ENCODE data around the gene MAP3K2. TPM values are rescaled to one million over a fixed set of nuclear protein-coding genes. Genes with fewer than 3 reads are reported as not detected.

MAP3K2 gene
- total RNA-seq, 1 donor from 2014 or later: 34.5 TPM

DNA sequence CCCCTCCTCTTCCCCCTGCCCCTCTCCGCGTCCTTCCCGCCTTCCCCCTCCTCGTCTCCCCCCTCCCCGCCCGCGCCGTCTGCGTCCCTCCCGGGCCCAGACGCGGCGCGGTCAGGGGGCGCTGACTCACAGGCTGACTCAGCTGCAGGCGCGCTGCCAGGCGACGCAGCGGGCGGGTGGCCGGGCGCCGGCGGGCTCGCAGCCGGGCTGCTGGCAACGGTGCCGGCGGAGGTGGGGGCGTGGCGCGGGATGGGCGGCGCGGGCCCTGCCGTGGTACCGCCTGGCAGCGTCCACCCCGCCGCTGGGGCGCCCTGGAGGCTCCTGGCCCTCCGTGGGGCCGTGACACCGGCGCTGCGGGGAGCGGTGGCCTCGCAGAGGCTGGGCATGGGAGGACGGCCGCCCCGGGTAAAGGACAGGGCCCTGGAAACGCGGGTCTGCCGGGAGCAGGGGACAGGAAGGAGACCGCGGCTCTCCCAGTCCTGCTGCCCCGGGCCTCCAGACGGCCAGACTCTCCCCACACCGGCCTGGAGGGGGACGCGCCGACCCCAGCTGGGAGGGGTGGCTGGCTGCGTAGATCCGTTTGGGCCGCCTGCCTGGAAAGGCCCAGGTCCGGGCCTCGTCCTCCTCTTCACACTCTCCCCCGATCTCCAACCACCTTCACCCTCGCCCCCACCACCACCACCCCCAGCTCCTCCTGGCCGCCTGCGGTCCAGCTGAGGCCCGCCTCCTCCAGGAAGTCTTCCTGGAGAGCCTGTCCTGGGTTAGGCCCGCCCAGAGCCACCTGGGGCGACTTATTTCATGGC lies 20.4 kb upstream of the MAP3K2 start:
- peak; percentile 78 for DNase-seq (ENCODE audit: low spot score, unreplicated experiment)
- no peaks in the 10 kb centered on the region for H3K36me3 Mint-ChIP-seq (ENCODE audit: insufficient read depth)
- H3K9me3 Mint-ChIP-seq (ENCODE audit: low read depth): peaks cover 3% of the 10 kb centered on the region
- peaks cover 17% of the 10 kb centered on the region for H3K27me3 Mint-ChIP-seq
- TF ChIP-seq CTCF (IDR thresholded peaks at IDR 0.05; ENCODE audit: unreplicated experiment): peak; percentile 9
- H3K4me1 Mint-ChIP-seq (ENCODE audit: low read depth): peaks cover 14% of the 10 kb centered on the region
- H3K27ac Mint-ChIP-seq: peak overlapping the region; percentile 90
- H3K4me3 Mint-ChIP-seq (ENCODE audit: low read depth): peak overlapping the region; percentile 68

DNA sequence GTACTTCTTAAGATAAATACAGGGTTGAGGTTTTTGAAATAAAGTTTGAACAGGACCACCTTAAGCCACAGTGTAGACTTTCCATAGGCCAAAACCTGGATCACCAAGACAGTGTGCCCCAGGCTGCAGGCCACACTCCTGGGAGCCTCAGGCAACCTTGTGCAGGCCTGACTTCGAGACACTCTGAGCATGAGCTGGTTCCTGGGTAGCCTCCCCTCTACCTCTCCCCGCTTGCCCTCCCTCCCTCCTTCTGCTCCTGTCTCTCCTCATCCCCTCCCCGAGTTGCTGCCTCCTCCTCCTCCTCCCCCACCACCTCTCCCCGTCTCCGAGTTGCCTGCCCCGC lies 19.9 kb upstream of the MAP3K2 start:
- Mint-ChIP-seq H3K4me3 (ENCODE audit: low read depth) (peak overlapping the region; percentile 59), H3K36me3 (ENCODE audit: insufficient read depth) (no peaks in the 10 kb centered on the region), H3K27me3 (peaks cover 17% of the 10 kb centered on the region), H3K27ac (no peak overlapping the region), H3K4me1 (ENCODE audit: low read depth) (peaks cover 14% of the 10 kb centered on the region), H3K9me3 (ENCODE audit: low read depth) (peaks cover 2% of the 10 kb centered on the region)
- no peak for DNase-seq (ENCODE audit: low spot score, unreplicated experiment)
- TF ChIP-seq CTCF (IDR thresholded peaks at IDR 0.05; ENCODE audit: unreplicated experiment): no peak

DNA sequence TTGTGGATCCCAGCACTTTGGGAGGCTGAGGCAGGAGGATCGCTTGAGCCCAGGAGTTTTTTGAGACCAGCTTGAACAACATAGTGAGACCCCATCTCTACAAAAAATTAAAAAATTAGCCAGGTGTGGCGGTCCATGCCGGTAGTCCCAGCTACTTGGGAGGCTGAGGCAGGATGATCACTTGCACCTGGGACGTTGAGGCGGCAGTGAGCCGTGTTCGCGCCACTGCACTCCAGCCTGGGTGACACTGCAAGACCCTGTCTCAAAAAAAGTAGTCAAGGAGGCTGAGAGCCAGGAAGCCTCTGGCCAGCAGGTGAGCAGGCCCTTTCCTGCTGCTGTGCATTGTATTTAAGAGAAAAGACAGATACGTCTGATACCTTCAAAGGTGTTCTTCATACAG lies 19.3 kb upstream of the MAP3K2 start:
- Mint-ChIP-seq H3K4me3 (ENCODE audit: low read depth) (peak overlapping the region; percentile 40), H3K27ac (no peak overlapping the region), H3K4me1 (ENCODE audit: low read depth) (peaks cover 19% of the 10 kb centered on the region), H3K9me3 (ENCODE audit: low read depth) (no peaks in the 10 kb centered on the region), H3K27me3 (peaks cover 18% of the 10 kb centered on the region), H3K36me3 (ENCODE audit: insufficient read depth) (no peaks in the 10 kb centered on the region)
- DNase-seq (ENCODE audit: low spot score, unreplicated experiment): no peak
- no peak for TF ChIP-seq CTCF (IDR thresholded peaks at IDR 0.05; ENCODE audit: unreplicated experiment)

- Mint-ChIP-seq H3K4me1 (ENCODE audit: low read depth) (peaks cover 14% of the 10 kb centered on the region), H3K9me3 (ENCODE audit: low read depth) (no peaks in the 10 kb centered on the region), H3K27ac (no peak overlapping the region), H3K27me3 (peaks cover 21% of the 10 kb centered on the region), H3K4me3 (ENCODE audit: low read depth) (peak overlapping the region; percentile 26), H3K36me3 (ENCODE audit: insufficient read depth) (no peaks in the 10 kb centered on the region)
- DNase-seq (ENCODE audit: low spot score, unreplicated experiment): no peak
- TF ChIP-seq CTCF (IDR thresholded peaks at IDR 0.05; ENCODE audit: unreplicated experiment): no peak
Measured at GRCh38 chr2:127406454-127406853, 18.7 kb upstream of the MAP3K2 start.

DNA sequence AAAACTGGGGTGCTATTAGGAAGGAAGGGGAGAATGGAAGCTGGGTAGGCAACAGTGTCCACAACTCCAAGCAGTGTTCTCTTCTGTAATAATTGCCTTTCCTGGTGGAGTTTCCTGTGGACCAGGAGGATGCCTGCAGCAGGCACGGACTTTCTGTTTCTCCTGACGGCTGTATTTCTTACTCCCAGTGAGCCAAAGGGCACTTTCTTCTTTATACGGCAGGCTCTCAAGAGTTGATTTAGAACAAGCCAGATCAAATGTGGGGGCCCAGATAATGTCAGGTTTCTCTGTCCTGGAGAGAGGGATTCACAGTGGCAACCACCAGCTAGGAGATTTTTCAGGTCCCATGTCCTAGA lies 17.5 kb upstream of the MAP3K2 start:
- no peaks in the 10 kb centered on the region for H3K36me3 Mint-ChIP-seq (ENCODE audit: insufficient read depth)
- H3K27ac Mint-ChIP-seq: no peak overlapping the region
- H3K27me3 Mint-ChIP-seq: peaks cover 24% of the 10 kb centered on the region
- DNase-seq (ENCODE audit: low spot score, unreplicated experiment): no peak
- TF ChIP-seq CTCF (IDR thresholded peaks at IDR 0.05; ENCODE audit: unreplicated experiment): no peak
- H3K4me3 Mint-ChIP-seq (ENCODE audit: low read depth): no peak overlapping the region
- H3K4me1 Mint-ChIP-seq (ENCODE audit: low read depth): peaks cover 6% of the 10 kb centered on the region
- no peaks in the 10 kb centered on the region for H3K9me3 Mint-ChIP-seq (ENCODE audit: low read depth)
